Thoracic aorta (tissue), 2 donors: ENCODE results near the gene TUG1. TPM values are rescaled to one million over a fixed set of nuclear protein-coding genes. Genes with fewer than 3 reads are reported as not detected.
A peak's percentile ranks its signal among the peaks of the same experiment; 100 is the strongest.

Experiments
- ATAC-seq: fragments of 150-250 bp; one replicate; pipeline ENCODE4 v1.8.0; 2017; ENCODE audit warnings: low read depth; ENCODE audit not compliant: insufficient number of reproducible peaks, low FRiP score
- DNase-seq: peaks from one replicate; pipeline ENCODE4 v3.0.0-alpha.2; 2020; ENCODE audit warnings: low spot score
- H3K27ac ChIP-seq, 2 donors: fragments of 200-600 bp; sonication (generic); 1 replicate in 1 of 2; 2 replicates in 1 of 2; pipeline ENCODE4 v1.5.1; 2016; ENCODE audit warnings: mild to moderate bottlenecking in 2 of 2, moderate library complexity in 2 of 2
- H3K27me3 ChIP-seq: fragments of 200-600 bp; sonication (generic); replicated peaks from 2 replicates; pipeline ENCODE4 v1.6.0; 2016; ENCODE audit warnings: mild to moderate bottlenecking; ENCODE audit not compliant: insufficient read depth
- H3K36me3 ChIP-seq: fragments of 200-600 bp; sonication (generic); one replicate; pipeline ENCODE4 v1.5.1; 2016
- H3K4me1 ChIP-seq, 2 donors: fragments of 200-600 bp; sonication (generic); 1 replicate in 1 of 2; 2 replicates in 1 of 2; pipeline versions ENCODE4 v1.5.1 to v1.6.0; 2016; ENCODE audit warnings: low read depth in 2 of 2, mild to moderate bottlenecking in 1 of 2; ENCODE audit not compliant: control insufficient read depth in 1 of 2
- H3K4me3 ChIP-seq: fragments of 200-600 bp; sonication (generic); 2 replicates; pipeline ENCODE4 v1.5.1; 2016; ENCODE audit warnings: mild to moderate bottlenecking
- H3K9me3 ChIP-seq: fragments of 200-600 bp; sonication (generic); 2 replicates; pipeline ENCODE4 v1.5.1; 2016
- total RNA-seq, 2 donors: library from RNA; depleted of rRNA; stranded (reverse); fragments of >200 nt; gene quantifications; one replicate each; pipeline versions ENCODE4 v1.1.0 to v1.2.3, GENCODE V29; 2016
- TF ChIP-seq, protein P1 (sequence below): fragments of 200-600 bp; sonication (generic); IDR thresholded peaks from one replicate; pipeline ENCODE4 v1.5.1; 2019; ENCODE audit warnings: antibody characterized with exemption

TUG1 gene
- total RNA-seq: 100 to 1,000 TPM in 1 of 2 donors, 10 to 100 TPM in 1; 69.0 to 109 TPM

DNA sequence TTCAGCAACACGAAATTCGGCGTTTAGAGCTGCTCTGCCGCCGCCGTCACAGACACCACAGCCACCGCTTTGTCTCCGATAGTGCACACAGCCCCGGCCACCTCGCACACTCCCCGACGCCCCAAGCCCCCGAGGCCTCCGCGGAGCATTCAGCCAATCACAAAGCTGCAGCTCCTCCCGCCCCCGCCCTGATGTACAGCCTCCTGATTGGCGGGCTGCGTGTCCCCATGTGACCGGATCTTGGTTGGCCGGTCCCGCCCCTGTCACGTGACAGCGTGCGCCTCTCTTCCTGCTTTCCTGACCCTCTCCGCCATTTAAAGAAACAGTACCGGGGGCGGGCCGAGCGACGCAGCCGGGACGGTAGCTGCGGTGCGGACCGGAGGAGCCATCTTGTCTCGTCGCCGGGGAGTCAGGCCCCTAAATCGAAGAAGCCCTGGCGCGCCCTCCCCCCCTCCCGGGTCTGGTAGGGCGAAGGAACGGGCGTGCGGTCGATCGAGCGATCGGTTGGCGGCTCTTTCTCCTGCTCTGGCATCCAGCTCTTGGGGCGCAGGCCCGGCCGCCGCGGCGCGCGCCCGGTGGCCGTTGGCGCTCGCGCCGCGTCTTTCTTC lies at the start of gene TUG1:
Gene TUG1, plus strand, starts transcription at position 342 of the 608 bp plus-strand sequence.
- peak; percentile 98 for ATAC-seq
- peak within 1 kb of the TSS; percentile 94 to 97 for H3K27ac ChIP-seq
- peaks cover 41% of the 10 kb centered on the region for H3K9me3 ChIP-seq
- peak within 1 kb of the TSS; percentile 95 for H3K4me3 ChIP-seq
- H3K27me3 ChIP-seq: no peaks in the 10 kb centered on the region
- peaks cover 36% of the 10 kb centered on the region for H3K36me3 ChIP-seq
- peak; percentile 95 for DNase-seq
- H3K4me1 ChIP-seq: peaks cover 13 to 46% of the 10 kb centered on the region in 2 donors
- TF ChIP-seq, protein P1, sequence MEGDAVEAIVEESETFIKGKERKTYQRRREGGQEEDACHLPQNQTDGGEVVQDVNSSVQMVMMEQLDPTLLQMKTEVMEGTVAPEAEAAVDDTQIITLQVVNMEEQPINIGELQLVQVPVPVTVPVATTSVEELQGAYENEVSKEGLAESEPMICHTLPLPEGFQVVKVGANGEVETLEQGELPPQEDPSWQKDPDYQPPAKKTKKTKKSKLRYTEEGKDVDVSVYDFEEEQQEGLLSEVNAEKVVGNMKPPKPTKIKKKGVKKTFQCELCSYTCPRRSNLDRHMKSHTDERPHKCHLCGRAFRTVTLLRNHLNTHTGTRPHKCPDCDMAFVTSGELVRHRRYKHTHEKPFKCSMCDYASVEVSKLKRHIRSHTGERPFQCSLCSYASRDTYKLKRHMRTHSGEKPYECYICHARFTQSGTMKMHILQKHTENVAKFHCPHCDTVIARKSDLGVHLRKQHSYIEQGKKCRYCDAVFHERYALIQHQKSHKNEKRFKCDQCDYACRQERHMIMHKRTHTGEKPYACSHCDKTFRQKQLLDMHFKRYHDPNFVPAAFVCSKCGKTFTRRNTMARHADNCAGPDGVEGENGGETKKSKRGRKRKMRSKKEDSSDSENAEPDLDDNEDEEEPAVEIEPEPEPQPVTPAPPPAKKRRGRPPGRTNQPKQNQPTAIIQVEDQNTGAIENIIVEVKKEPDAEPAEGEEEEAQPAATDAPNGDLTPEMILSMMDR: no peak

DNA sequence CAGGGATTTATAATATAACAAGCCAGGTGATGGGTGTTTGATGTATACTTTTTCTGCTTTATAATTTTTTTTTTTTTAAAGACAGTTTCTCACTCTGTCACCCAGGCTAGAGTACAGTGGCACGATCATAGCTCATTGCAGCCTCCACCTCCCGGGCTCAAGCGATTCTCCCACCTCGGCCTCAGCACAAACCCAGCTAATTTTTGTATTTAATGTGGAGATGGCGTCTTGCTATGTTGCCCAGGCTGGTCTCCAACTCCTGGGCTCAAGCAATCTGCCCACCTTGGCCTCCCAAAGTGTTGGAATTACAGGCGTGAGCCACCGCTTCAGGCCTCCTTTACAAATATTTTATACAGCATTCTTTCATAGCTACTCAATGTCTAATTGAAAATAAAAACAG lies 49.1 kb upstream of the TUG1 start:
- no peak overlapping the region for H3K27ac ChIP-seq
- TF ChIP-seq, protein P1: no peak
- H3K36me3 ChIP-seq: no peaks in the 10 kb centered on the region
- DNase-seq (no peak), ATAC-seq (no peak)
- H3K4me1 ChIP-seq: peaks cover 0 to 14% of the 10 kb centered on the region in 2 donors
- H3K27me3 ChIP-seq: no peaks in the 10 kb centered on the region
- peak overlapping the region; percentile 72 for H3K4me3 ChIP-seq
- peaks cover 7% of the 10 kb centered on the region for H3K9me3 ChIP-seq

GRCh38 chr22:30920407-30920806 lies 48.7 kb upstream of the TUG1 start:
- TF ChIP-seq, protein P1: peak; percentile 91
- peaks cover 0 to 14% of the 10 kb centered on the region in 2 donors for H3K4me1 ChIP-seq
- peaks cover 2% of the 10 kb centered on the region for H3K36me3 ChIP-seq
- ATAC-seq (no peak), DNase-seq (peak; percentile 45)
- peak overlapping the region; percentile 72 for H3K4me3 ChIP-seq
- H3K27me3 ChIP-seq: no peaks in the 10 kb centered on the region
- peaks cover 6% of the 10 kb centered on the region for H3K9me3 ChIP-seq
- no peak overlapping the region for H3K27ac ChIP-seq

GRCh38 chr22:30921108-30921507 lies 48.0 kb upstream of the TUG1 start:
- TF ChIP-seq, protein P1: no peak
- H3K27ac ChIP-seq: no peak overlapping the region
- H3K4me3 ChIP-seq: peak overlapping the region; percentile 72
- ATAC-seq (no peak), DNase-seq (no peak)
- H3K9me3 ChIP-seq: no peaks in the 10 kb centered on the region
- H3K27me3 ChIP-seq: no peaks in the 10 kb centered on the region
- H3K4me1 ChIP-seq: peaks cover 0 to 14% of the 10 kb centered on the region in 2 donors
- H3K36me3 ChIP-seq: peaks cover 9% of the 10 kb centered on the region

GRCh38 chr22:30922151-30922611 lies 46.9 kb upstream of the TUG1 start:
- Histone ChIP-seq H3K4me1 (peaks cover 0 to 14% of the 10 kb centered on the region in 2 donors), H3K36me3 (peaks cover 15% of the 10 kb centered on the region), H3K27me3 (no peaks in the 10 kb centered on the region), H3K4me3 (peak overlapping the region; percentile 72), H3K9me3 (no peaks in the 10 kb centered on the region), H3K27ac (peak overlapping the region; percentile 53 to 54)
- no peak for ATAC-seq
- TF ChIP-seq, protein P1: no peak
- no peak for DNase-seq
